ENCODE results near the gene ACSL5.

Gene ACSL5

GRCh38 chr10:112349521-112350085 is 24.3 kb upstream of the ACSL5 start:
- peak; percentile 49 for DNase-seq (ENCODE audit: low spot score)
- no peak for TF ChIP-seq CTCF (IDR thresholded peaks at IDR 0.05)
- H3K27ac ChIP-seq: no peak overlapping the region
- no peak overlapping the region for H3K4me3 ChIP-seq

- no peak overlapping the region for H3K4me3 ChIP-seq
- no peak for TF ChIP-seq CTCF (IDR thresholded peaks at IDR 0.05)
- no peak overlapping the region for H3K27ac ChIP-seq
- peak; percentile 19 for DNase-seq (ENCODE audit: low spot score)
Observed at GRCh38 chr10:112351146-112351545, 22.8 kb upstream of the ACSL5 start.

- Histone ChIP-seq H3K27ac (no peak overlapping the region), H3K4me3 (no peak overlapping the region)
- no peak for TF ChIP-seq CTCF (IDR thresholded peaks at IDR 0.05)
- DNase-seq (ENCODE audit: low spot score): peak; percentile 5
Observed at GRCh38 chr10:112352044-112352443, 21.9 kb upstream of the ACSL5 start.

- no peak for TF ChIP-seq CTCF (IDR thresholded peaks at IDR 0.05)
- no peak overlapping the region for H3K4me3 ChIP-seq
- DNase-seq (ENCODE audit: low spot score): no peak
- no peak overlapping the region for H3K27ac ChIP-seq
Observed at GRCh38 chr10:112353046-112353445, 20.9 kb upstream of the ACSL5 start.

GRCh38 chr10:112356686-112357085 is 17.2 kb upstream of the ACSL5 start:
- no peak overlapping the region for H3K4me3 ChIP-seq
- no peak overlapping the region for H3K27ac ChIP-seq

GRCh38 chr10:112359606-112360307 is 14.2 kb upstream of the ACSL5 start:
- DNase-seq (ENCODE audit: low spot score): peak; percentile 56
- TF ChIP-seq CTCF (IDR thresholded peaks at IDR 0.05): no peak
- H3K4me3 ChIP-seq: no peak overlapping the region
- peak overlapping the region in 1 of 2 donors; percentile 73 for H3K27ac ChIP-seq

More at GRCh38 chr10:112356686-112357085, 17.2 kb upstream of the ACSL5 start:
- TF ChIP-seq CTCF (IDR thresholded peaks at IDR 0.05): no peak
- DNase-seq (ENCODE audit: low spot score): no peak
